ENCODE measurements around the gene CEACAM21.

- TF ChIP-seq CTCF (IDR thresholded peaks at IDR 0.05), result no peak
- no peak for TF ChIP-seq POLR2A (IDR thresholded peaks at IDR 0.05)
Observed at GRCh38 chr19:41599175-41599966, 23.4 kb downstream of the CEACAM21 start.
